Activated CD4-positive, alpha-beta T cell treated with anti-CD3 and anti-CD28 coated beads for 36 hours (primary cell): ENCODE data around the gene PGBD5. TPM values are rescaled to one million over a fixed set of nuclear protein-coding genes. Genes with fewer than 3 reads are reported as not detected.
A peak's percentile ranks its signal among the peaks of the same experiment; 100 is the strongest.

Experiments used
- ATAC-seq: fragments of 200-7000 bp; cut with Tn5 transposase; one replicate; pipeline ENCODE4 v1.10.0; 2021; ENCODE audit warnings: mild to moderate bottlenecking, moderate library complexity
- CTCF ChIA-PET: fragments of 350-600 bp; sonication (Branson Sonifier 250); formaldehyde crosslinking; loops from one replicate; lab custom pipeline; 2021; ENCODE audit warnings: antibody characterized with exemption; lab: Charles Lee
- POLR2A ChIA-PET: fragments of 350-600 bp; sonication (Branson Sonifier 250); formaldehyde crosslinking; loops from one replicate; lab custom pipeline; 2021; ENCODE audit warnings: antibody characterized with exemption, inconsistent platforms; lab: Charles Lee
- DNase-seq: peaks from one replicate; pipeline ENCODE4 v3.0.0-alpha.2; 2020
- H3K27ac Mint-ChIP-seq: one replicate; pipeline ENCODE4 v1.8.0; 2021; ENCODE audit warnings: mixed read lengths
- H3K27me3 Mint-ChIP-seq: one replicate; pipeline ENCODE4 v1.8.0; 2021; ENCODE audit warnings: mixed read lengths
- H3K36me3 Mint-ChIP-seq: one replicate; pipeline ENCODE4 v1.8.0; 2021; ENCODE audit warnings: low read depth, mixed read lengths
- H3K4me1 Mint-ChIP-seq: one replicate; pipeline ENCODE4 v1.8.0; 2021; ENCODE audit warnings: mixed read lengths
- H3K4me3 Mint-ChIP-seq: one replicate; pipeline ENCODE4 v1.8.0; 2021; ENCODE audit warnings: mild to moderate bottlenecking, moderate library complexity, mixed read lengths
- H3K9me3 Mint-ChIP-seq: one replicate; pipeline ENCODE4 v1.8.0; 2021; ENCODE audit warnings: low read depth, mixed read lengths
- intact Hi-C, 2 experiments: fragments of 100-400 bp; cut with DNase I in 1 of 2; cut with micrococcal nuclease in 1 of 2; formaldehyde crosslinking; loops; one replicate each; pipeline versions ENCODE4 v1.14.2 to v1.15.1; 2022 to 2024; cut with DNase I, micrococcal nuclease
- total RNA-seq, 2 experiments: library from RNA; stranded (reverse); gene quantifications; one replicate each; pipeline ENCODE4 v1.2.3, GENCODE V29; 2021

Gene PGBD5
- total RNA-seq, 2 experiments from 2014 or later = 0.11 TPM; not detected in 1

- peak; percentile 37 for ATAC-seq
- intact Hi-C loops = no loop called here
- Mint-ChIP-seq H3K36me3 (peaks cover 16% of the 10 kb centered on the region), H3K27me3 (no peaks in the 10 kb centered on the region), H3K9me3 (no peaks in the 10 kb centered on the region), H3K4me3 (no peak overlapping the region), H3K4me1 (peaks cover 22% of the 10 kb centered on the region), H3K27ac (no peak overlapping the region)
- ChIA-PET POLR2A (no interaction called here), CTCF (no interaction called here)
- peak; percentile 15 for DNase-seq
Measured at GRCh38 chr1:230282157-230282556, 144.0 kb downstream of the PGBD5 start.

GRCh38 chr1:230281556-230281955 lies 144.6 kb downstream of the PGBD5 start:
- CTCF ChIA-PET = interaction anchor here (0.5 kb wide), 1 partner anchor 46 kb away, joined by 3 read pairs; no protein-coding TSS in a partner anchor
- no peak for ATAC-seq
- Mint-ChIP-seq H3K27me3 (no peaks in the 10 kb centered on the region), H3K4me1 (peaks cover 27% of the 10 kb centered on the region), H3K36me3 (peaks cover 18% of the 10 kb centered on the region), H3K27ac (peak overlapping the region; percentile 6), H3K9me3 (no peaks in the 10 kb centered on the region), H3K4me3 (no peak overlapping the region)
- POLR2A ChIA-PET = no interaction called here
- DNase-seq = peak; percentile 3
- intact Hi-C loops = no loop called here

GRCh38 chr1:230280906-230281413 lies 145.2 kb downstream of the PGBD5 start:
- H3K4me1 Mint-ChIP-seq = peaks cover 32% of the 10 kb centered on the region
- DNase-seq (peak; percentile 3), ATAC-seq (no peak)
- no peaks in the 10 kb centered on the region for H3K9me3 Mint-ChIP-seq
- ChIA-PET CTCF (interaction anchor here (0.5 kb wide), 1 partner anchor 47 kb away, joined by 3 read pairs; no protein-coding TSS in a partner anchor), POLR2A (no interaction called here)
- H3K27me3 Mint-ChIP-seq = no peaks in the 10 kb centered on the region
- intact Hi-C loops = no loop called here
- peaks cover 18% of the 10 kb centered on the region for H3K36me3 Mint-ChIP-seq
- H3K4me3 Mint-ChIP-seq = no peak overlapping the region
- peak overlapping the region; percentile 6 for H3K27ac Mint-ChIP-seq

- Mint-ChIP-seq H3K4me1 (peaks cover 32% of the 10 kb centered on the region), H3K27ac (no peak overlapping the region), H3K36me3 (peaks cover 18% of the 10 kb centered on the region), H3K9me3 (no peaks in the 10 kb centered on the region), H3K27me3 (no peaks in the 10 kb centered on the region), H3K4me3 (no peak overlapping the region)
- ChIA-PET CTCF (interaction anchor here (1.0 kb wide), 1 partner anchor 10 kb away, joined by 3 read pairs; no protein-coding TSS in a partner anchor), POLR2A (no interaction called here)
- ATAC-seq = no peak
- intact Hi-C loops = no loop called here
- DNase-seq = peak; percentile 45
Measured at GRCh38 chr1:230280054-230280795, 145.9 kb downstream of the PGBD5 start.

GRCh38 chr1:230279583-230279945 lies 146.6 kb downstream of the PGBD5 start:
- CTCF ChIA-PET = interaction anchor here (1.0 kb wide), 1 partner anchor 9 kb away, joined by 3 read pairs; no protein-coding TSS in a partner anchor
- ATAC-seq (no peak), DNase-seq (no peak)
- Mint-ChIP-seq H3K27ac (no peak overlapping the region), H3K27me3 (no peaks in the 10 kb centered on the region), H3K9me3 (no peaks in the 10 kb centered on the region), H3K36me3 (peaks cover 18% of the 10 kb centered on the region), H3K4me3 (no peak overlapping the region), H3K4me1 (peaks cover 32% of the 10 kb centered on the region)
- POLR2A ChIA-PET = no interaction called here
- intact Hi-C loops = no loop called here

- CTCF ChIA-PET = interaction anchor here (1.0 kb wide), 1 partner anchor 8 kb away, joined by 3 read pairs; no protein-coding TSS in a partner anchor
- POLR2A ChIA-PET = no interaction called here
- no peak for ATAC-seq
Measured at GRCh38 chr1:230278871-230279582, 147.1 kb downstream of the PGBD5 start.

GRCh38 chr1:230278376-230278775 lies 147.8 kb downstream of the PGBD5 start:
- peaks cover 25% of the 10 kb centered on the region for H3K36me3 Mint-ChIP-seq
- no peak for DNase-seq
- H3K4me3 Mint-ChIP-seq = no peak overlapping the region
- peaks cover 40% of the 10 kb centered on the region for H3K4me1 Mint-ChIP-seq
- H3K27ac Mint-ChIP-seq = no peak overlapping the region
- no peak for ATAC-seq
- intact Hi-C loops = no loop called here
- POLR2A ChIA-PET = no interaction called here
- no peaks in the 10 kb centered on the region for H3K27me3 Mint-ChIP-seq
- CTCF ChIA-PET = no interaction called here
- H3K9me3 Mint-ChIP-seq = no peaks in the 10 kb centered on the region

More at GRCh38 chr1:230278871-230279582, 147.1 kb downstream of the PGBD5 start:
- DNase-seq = peak; percentile 3
- no peaks in the 10 kb centered on the region for H3K27me3 Mint-ChIP-seq
- intact Hi-C loops = no loop called here
- no peaks in the 10 kb centered on the region for H3K9me3 Mint-ChIP-seq
- no peak overlapping the region for H3K4me3 Mint-ChIP-seq
- H3K27ac Mint-ChIP-seq = no peak overlapping the region
- peaks cover 22% of the 10 kb centered on the region for H3K36me3 Mint-ChIP-seq
- peaks cover 35% of the 10 kb centered on the region for H3K4me1 Mint-ChIP-seq

- Mint-ChIP-seq H3K4me1 (peaks cover 48% of the 10 kb centered on the region), H3K36me3 (peaks cover 25% of the 10 kb centered on the region), H3K4me3 (no peak overlapping the region), H3K27me3 (no peaks in the 10 kb centered on the region), H3K27ac (no peak overlapping the region), H3K9me3 (no peaks in the 10 kb centered on the region)
- DNase-seq (peak; percentile 3), ATAC-seq (no peak)
- POLR2A ChIA-PET = no interaction called here
- CTCF ChIA-PET = no interaction called here
- intact Hi-C loops = no loop called here
Measured at GRCh38 chr1:230277201-230278025, 148.7 kb downstream of the PGBD5 start.

GRCh38 chr1:230276401-230276800 lies 149.7 kb downstream of the PGBD5 start:
- no peak overlapping the region for H3K4me3 Mint-ChIP-seq
- POLR2A ChIA-PET = no interaction called here
- CTCF ChIA-PET = no interaction called here
- no peak overlapping the region for H3K27ac Mint-ChIP-seq
- H3K36me3 Mint-ChIP-seq = peaks cover 26% of the 10 kb centered on the region
- H3K4me1 Mint-ChIP-seq = peaks cover 43% of the 10 kb centered on the region
- ATAC-seq (no peak), DNase-seq (peak; percentile 1)
- H3K27me3 Mint-ChIP-seq = no peaks in the 10 kb centered on the region
- intact Hi-C loops = no loop called here
- H3K9me3 Mint-ChIP-seq = no peaks in the 10 kb centered on the region

GRCh38 chr1:230274254-230274653 lies 151.9 kb downstream of the PGBD5 start:
- no peaks in the 10 kb centered on the region for H3K27me3 Mint-ChIP-seq
- peaks cover 27% of the 10 kb centered on the region for H3K36me3 Mint-ChIP-seq
- ChIA-PET POLR2A (no interaction called here), CTCF (interaction anchor here (0.6 to 1.2 kb wide), 2 partner anchors 31 to 141 kb away, joined by 3 to 4 read pairs; no protein-coding TSS in a partner anchor)
- no peak for ATAC-seq
- no peak overlapping the region for H3K4me3 Mint-ChIP-seq
- intact Hi-C loops = no loop called here
- peak overlapping the region; percentile 60 for H3K27ac Mint-ChIP-seq
- peaks cover 58% of the 10 kb centered on the region for H3K4me1 Mint-ChIP-seq
- H3K9me3 Mint-ChIP-seq = no peaks in the 10 kb centered on the region
- no peak for DNase-seq

GRCh38 chr1:230273141-230273710 lies 152.9 kb downstream of the PGBD5 start:
- Mint-ChIP-seq H3K27me3 (no peaks in the 10 kb centered on the region), H3K9me3 (no peaks in the 10 kb centered on the region), H3K4me1 (peaks cover 59% of the 10 kb centered on the region), H3K27ac (peak overlapping the region; percentile 8), H3K4me3 (no peak overlapping the region), H3K36me3 (peaks cover 21% of the 10 kb centered on the region)
- POLR2A ChIA-PET = no interaction called here
- no peak for DNase-seq
- ATAC-seq = no peak
- CTCF ChIA-PET = no interaction called here
- intact Hi-C loops = no loop called here
